T-helper 1 cell treated with Interleukin-12 subunit alpha and Interleukin-12 subunit beta and Interleukin-4 antibody, amounts not matched to agents 30 μg/mL and 1 μg/mL, for 36 hours (primary cell): ENCODE measurements around the gene DDIT4.
"Not testable (repeated sequence)": the region's sequence is repeated elsewhere in the genome, so short reads cannot be mapped to it uniquely, and the experiment has no call there.

Experiments
- H3K27ac Mint-ChIP-seq: one replicate; pipeline ENCODE4 v1.8.0; 2021; ENCODE audit warnings: mild to moderate bottlenecking, mixed read lengths
- H3K27me3 Mint-ChIP-seq: one replicate; pipeline ENCODE4 v1.8.0; 2021; ENCODE audit warnings: low read depth, mixed read lengths
- H3K36me3 Mint-ChIP-seq: one replicate; pipeline ENCODE4 v1.8.0; 2021; ENCODE audit warnings: low read depth, mixed read lengths
- H3K4me1 Mint-ChIP-seq: one replicate; pipeline ENCODE4 v1.8.0; 2021; ENCODE audit warnings: low read depth, mixed read lengths
- H3K4me3 Mint-ChIP-seq: one replicate; pipeline ENCODE4 v1.8.0; 2021; ENCODE audit warnings: mild to moderate bottlenecking, moderate library complexity, mixed read lengths
- H3K9me3 Mint-ChIP-seq: one replicate; pipeline ENCODE4 v1.8.0; 2021; ENCODE audit warnings: mixed read lengths

DDIT4 gene

DNA sequence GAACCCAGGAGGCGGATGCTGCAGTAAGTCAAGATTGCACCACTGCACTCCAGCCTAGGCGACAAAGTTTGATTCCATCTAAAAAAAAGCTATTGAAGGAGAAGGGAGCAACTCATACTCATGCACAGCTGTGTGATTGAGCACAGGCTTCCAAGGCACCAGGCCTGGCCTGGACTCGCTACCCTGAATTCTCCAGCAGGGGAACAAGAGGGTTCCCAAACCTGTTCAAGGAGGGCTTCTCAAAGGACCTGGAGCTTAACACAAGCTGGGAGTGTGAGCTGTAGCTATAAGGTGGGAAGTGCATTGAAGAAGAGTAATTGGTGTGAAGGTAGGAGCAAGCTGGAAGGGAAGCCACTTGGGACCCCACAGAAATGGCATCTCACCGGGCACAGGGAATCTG, 15.1 kb upstream of the DDIT4 start:
- peak overlapping the region; percentile 16 for H3K4me3 Mint-ChIP-seq
- H3K4me1 Mint-ChIP-seq: peaks cover 57% of the 10 kb centered on the region
- H3K9me3 Mint-ChIP-seq: no peaks in the 10 kb centered on the region
- H3K36me3 Mint-ChIP-seq: peaks cover under 1% of the 10 kb centered on the region
- peak overlapping the region; percentile 85 for H3K27ac Mint-ChIP-seq
- H3K27me3 Mint-ChIP-seq: no peaks in the 10 kb centered on the region

DNA sequence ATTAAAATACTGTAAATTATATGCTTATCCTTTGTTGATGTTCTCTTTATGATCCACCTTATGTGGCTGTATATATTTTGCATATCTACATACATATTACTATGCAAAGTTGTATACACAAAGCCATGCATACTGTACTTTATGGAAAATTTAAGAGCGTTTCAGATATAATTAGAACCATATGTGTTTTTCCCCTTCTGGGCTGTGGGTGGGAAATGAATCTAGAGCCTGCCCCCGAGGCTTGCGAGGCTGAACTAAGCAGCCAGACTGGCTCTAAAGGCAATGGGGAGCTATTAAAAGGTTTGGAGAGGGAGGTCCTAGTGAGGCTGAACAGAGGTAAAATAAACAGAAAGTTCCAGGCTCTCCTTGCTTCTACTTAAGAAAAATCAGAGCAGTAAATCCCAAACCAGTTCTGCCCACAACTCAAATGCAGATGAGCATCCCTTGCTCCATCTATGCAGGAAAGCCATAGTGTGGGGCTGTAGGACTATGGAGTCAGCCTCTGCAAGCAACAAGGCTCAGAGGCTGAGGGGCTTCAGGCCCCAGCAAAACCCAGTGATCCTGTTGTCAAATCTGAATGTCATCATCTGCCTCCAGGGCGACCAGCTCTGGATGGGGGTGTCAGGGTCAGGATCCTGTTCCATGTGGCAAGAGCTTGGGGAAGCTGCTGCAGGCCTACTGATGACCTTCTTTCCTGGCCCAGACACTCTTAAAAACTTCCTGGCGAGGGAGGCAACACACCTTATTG, 14.1 kb upstream of the DDIT4 start:
- Mint-ChIP-seq H3K4me3 (peak overlapping the region; percentile 69), H3K27me3 (no peaks in the 10 kb centered on the region), H3K27ac (peak overlapping the region; percentile 97), H3K4me1 (peaks cover 63% of the 10 kb centered on the region), H3K36me3 (peaks cover 2% of the 10 kb centered on the region), H3K9me3 (no peaks in the 10 kb centered on the region)

DNA sequence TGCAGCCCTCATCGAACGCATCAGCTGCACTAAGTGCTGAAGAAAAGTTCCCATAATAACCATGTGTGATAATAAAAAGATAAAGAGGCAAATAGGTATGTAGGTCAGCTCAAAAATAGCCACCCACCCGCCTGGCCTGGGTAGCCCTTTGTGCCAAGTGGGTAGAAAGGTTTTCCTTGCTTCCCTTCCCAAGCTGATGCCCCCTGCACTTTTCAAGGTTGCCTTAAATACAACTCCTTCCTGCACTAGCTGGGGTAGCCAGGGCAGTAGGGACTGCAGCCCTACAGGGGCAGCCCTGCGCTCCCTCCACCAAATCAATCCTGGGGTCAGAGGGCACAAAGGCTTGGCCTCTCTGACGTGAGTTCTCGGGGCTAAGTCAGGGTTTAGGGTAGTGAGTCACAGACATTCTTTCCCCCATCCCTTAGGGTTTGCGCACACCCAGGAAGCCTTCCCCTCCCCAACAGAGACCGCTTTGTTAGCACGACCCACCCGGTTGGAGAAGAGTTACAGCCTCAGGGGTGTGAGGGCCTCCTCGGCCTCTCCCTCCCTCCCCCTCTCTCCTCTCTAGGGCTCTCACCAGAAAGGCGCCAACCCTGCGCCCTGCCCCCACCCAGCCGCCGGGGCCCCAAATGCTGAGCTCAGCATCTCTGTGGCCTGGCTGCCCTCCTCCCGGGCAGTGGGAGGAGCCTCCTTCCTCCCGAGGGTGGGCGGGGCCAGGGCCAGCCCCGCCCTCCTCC, 13.3 kb upstream of the DDIT4 start:
- H3K27me3 Mint-ChIP-seq: no peaks in the 10 kb centered on the region
- H3K36me3 Mint-ChIP-seq: peaks cover 2% of the 10 kb centered on the region
- peak overlapping the region; percentile 83 for H3K4me3 Mint-ChIP-seq
- H3K4me1 Mint-ChIP-seq: peaks cover 59% of the 10 kb centered on the region
- H3K9me3 Mint-ChIP-seq: no peaks in the 10 kb centered on the region
- H3K27ac Mint-ChIP-seq: peak overlapping the region; percentile 97

DNA sequence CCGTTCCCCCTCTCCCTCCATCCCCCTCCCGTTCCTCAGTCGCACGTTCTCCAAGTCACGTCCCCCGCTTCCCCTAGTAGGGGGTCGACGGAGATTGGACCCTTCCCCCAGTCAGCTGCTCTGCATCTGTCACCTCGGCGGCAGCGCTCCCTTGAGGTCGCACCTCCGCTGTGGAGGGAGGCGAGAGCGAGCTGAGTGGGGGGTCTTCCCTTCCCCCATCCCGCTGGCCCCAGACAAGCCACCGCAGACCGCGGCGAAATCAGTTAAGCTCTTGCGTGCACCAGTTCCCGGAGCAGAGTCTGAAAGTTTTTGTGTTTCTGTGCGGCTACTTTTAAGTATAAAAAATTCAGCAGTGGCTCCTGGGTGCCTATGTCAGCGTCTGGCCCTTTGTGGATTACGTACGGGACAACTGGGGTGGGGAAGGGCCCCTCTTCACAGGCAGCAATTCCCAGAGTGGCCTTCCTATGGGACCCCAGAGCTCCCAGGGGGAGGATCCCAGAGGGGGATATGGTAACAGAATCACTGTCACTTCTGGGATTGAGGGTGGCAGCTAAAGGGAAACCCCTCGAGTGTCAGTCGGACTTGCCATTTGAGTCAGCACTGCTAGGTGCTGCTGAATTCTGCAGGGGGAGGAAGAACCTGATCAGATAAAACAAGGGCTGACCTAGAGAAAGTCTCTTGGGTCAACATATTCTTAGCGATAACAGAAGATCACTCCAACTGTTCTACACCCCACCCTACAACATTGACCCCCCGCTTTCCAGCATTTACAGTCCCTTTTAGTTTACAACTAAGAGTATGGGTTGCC, 12.5 kb upstream of the DDIT4 start:
- Mint-ChIP-seq H3K27ac (peak overlapping the region; percentile 97), H3K9me3 (no peaks in the 10 kb centered on the region), H3K27me3 (no peaks in the 10 kb centered on the region), H3K4me3 (peak overlapping the region; percentile 83), H3K36me3 (peaks cover 2% of the 10 kb centered on the region), H3K4me1 (peaks cover 56% of the 10 kb centered on the region)

DNA sequence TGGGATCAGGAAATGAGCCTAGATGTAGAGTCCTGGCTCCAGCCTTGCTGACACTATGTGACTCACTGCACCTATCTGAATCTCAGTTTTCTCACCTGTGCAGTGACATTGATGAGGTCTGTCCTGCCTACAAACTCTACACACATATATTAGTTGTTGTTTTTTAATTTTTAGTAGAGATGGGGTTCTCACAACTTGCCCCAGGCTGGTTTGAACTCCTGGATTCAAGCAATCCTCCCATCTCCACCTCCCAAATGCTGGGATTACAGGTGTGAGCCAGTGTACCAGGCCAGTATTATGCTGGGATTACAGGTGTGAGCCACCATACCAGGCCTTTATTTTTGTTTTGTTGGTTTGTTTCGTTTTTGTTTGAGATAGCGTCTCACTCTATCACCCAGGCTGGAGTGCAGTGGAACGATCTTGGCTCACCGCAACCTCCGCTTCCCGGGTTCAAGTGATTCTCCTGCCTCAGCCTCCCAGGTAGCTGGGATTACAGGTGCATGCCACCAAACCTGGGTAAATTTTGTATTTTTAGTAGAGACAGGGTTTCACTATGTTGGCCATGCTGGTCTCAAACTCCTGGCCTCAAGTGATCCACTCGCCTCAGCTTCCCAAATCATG, 11.8 kb upstream of the DDIT4 start:
- Mint-ChIP-seq H3K9me3 (no peaks in the 10 kb centered on the region), H3K27ac (peak overlapping the region; percentile 97), H3K4me3 (peak overlapping the region; percentile 83), H3K27me3 (no peaks in the 10 kb centered on the region), H3K4me1 (peaks cover 53% of the 10 kb centered on the region), H3K36me3 (peaks cover 2% of the 10 kb centered on the region)

DNA sequence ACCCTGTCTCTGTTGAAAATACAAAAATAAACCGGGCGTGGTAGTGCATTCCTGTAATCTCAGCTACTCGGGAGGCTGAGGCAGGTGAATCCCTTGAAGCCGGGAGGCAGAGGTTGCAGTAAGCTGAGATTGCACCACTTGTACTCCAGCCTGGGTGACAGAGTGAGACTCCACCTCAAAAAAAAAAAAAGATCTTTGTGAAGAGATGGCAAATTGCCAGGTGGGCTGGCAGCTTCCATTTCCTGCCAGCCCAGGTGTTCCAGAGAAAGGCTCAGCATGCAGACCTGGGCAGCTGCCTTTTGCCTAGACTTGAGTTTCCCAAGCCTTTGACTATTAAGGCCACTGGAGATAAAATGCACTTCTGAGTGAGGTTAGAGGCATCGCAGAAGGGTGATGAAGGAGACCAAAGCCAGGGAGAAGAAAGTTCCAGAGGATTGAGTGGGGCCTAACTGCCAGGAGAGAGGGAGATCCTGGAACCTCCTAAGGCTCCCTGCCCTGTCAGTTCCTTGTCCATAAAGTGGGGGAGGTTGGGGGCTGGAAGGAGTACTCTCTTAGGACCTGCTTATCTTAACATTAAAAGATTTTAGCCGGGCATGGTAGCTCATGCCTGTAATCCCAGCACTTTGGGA, 10.0 kb upstream of the DDIT4 start:
- peaks cover 2% of the 10 kb centered on the region for H3K36me3 Mint-ChIP-seq
- no peaks in the 10 kb centered on the region for H3K9me3 Mint-ChIP-seq
- H3K27ac Mint-ChIP-seq: peak overlapping the region; percentile 69
- H3K4me1 Mint-ChIP-seq: peaks cover 46% of the 10 kb centered on the region
- H3K4me3 Mint-ChIP-seq: peak overlapping the region; percentile 25
- no peaks in the 10 kb centered on the region for H3K27me3 Mint-ChIP-seq

DNA sequence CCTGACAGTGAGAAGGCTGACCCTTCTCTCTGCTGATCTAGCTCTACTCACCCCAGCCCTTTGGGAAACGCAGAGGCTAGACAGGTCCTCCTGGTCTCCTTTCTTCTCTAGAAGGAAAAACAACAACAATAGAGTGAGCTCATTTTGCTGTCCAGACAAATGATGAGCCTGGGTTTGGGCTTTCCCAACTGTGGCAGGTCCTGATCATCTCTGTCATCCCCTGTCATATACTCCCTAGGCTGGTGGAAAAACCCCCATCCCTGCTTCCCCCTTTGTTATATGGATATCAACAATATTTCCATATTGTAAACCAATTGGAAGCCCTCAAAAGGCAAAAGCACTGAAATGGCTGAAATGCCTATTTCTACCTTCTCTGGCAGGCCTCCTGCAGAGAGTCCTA, 9.2 kb upstream of the DDIT4 start:
- Mint-ChIP-seq H3K4me1 (peaks cover 43% of the 10 kb centered on the region), H3K27me3 (no peaks in the 10 kb centered on the region), H3K27ac (no peak overlapping the region), H3K4me3 (no peak overlapping the region), H3K9me3 (no peaks in the 10 kb centered on the region), H3K36me3 (peaks cover 2% of the 10 kb centered on the region)

DNA sequence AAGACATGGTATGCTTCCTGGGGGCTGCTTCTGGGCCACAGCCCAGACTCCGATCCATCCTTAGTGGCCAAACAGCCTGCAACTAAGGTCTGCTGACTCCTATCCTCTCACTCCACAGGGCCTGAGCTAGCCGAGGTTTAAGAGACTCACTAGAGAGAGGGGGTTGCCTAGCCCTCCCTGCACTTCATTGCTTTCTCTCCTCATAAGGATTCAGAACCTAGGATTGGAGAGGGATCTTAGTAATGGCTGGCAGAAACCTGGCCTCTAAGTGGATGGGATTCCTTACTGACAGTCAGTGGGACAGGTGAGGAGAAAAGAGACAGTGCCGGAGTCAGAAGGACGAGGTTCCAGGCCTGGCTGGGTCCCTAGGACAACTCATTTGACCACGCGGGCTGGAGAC, 8.2 kb upstream of the DDIT4 start:
- Mint-ChIP-seq H3K9me3 (no peaks in the 10 kb centered on the region), H3K27me3 (no peaks in the 10 kb centered on the region), H3K4me1 (peaks cover 37% of the 10 kb centered on the region), H3K36me3 (peaks cover 2% of the 10 kb centered on the region), H3K4me3 (no peak overlapping the region), H3K27ac (no peak overlapping the region)

DNA sequence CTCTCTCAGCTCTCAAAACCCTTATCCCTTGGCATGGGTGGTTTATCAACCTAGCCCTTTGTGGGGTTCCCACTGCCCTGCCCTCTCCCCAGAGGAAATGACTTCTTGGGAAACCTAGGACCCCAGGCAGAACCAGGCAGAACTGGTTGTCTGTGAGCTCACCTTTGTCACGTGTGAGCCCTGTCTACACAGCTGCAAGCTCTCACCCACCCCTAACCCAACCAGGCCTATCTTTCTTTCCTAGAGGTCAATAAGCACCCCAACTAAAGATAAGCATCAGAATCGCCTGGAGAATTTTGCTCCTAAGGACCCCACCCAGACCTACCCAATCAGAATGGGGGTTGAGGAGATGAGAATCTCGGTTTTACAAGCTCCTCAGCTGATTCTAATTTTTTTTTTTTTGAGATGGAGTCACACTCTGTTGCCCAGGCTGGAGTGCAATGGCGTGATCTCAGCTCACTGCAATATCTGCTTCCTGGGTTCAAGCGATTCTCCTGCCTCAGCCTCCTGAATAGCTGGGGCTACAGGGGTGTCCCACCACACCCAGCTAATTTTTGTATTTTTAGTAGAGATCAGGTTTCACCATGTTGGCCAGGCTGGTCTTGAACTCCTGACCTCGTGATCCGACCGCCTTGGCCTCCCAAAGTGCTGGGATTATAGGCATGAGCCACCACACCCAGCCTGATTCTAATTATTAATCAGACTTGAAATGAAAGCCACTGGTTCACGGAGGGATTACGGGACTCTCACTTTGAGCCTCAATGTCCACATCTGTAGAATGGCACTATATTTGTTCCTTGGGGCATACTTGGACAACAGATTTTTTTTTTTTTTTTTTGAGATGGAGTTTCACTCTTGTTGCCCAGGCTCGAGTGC, 7.5 kb upstream of the DDIT4 start:
- Mint-ChIP-seq H3K4me1 (peaks cover 36% of the 10 kb centered on the region), H3K27me3 (no peaks in the 10 kb centered on the region), H3K36me3 (peaks cover 2% of the 10 kb centered on the region), H3K27ac (no peak overlapping the region), H3K4me3 (no peak overlapping the region), H3K9me3 (no peaks in the 10 kb centered on the region)

DNA sequence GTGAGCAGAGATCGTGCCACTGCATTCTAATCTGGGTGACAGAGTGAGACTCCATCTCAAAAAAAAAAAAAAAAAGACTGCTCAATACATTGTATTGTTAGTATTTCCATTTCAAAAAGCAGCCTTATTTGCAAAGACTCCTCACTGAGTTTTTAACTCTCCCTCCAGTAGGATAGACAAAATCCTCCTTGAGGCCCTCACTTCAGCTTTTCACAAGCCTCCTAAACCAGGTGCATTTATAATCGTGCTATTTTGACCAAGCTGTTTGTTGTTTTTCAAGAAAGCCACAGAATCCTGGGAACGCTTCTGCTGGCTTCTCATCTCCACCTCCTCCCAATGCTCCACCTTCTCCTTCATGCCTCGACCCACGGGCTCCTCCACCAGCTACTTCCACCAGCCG, 6.3 kb upstream of the DDIT4 start:
- Mint-ChIP-seq H3K27me3 (no peaks in the 10 kb centered on the region), H3K4me1 (peaks cover 34% of the 10 kb centered on the region), H3K9me3 (no peaks in the 10 kb centered on the region), H3K4me3 (no peak overlapping the region), H3K36me3 (peaks cover 2% of the 10 kb centered on the region), H3K27ac (no peak overlapping the region)

DNA sequence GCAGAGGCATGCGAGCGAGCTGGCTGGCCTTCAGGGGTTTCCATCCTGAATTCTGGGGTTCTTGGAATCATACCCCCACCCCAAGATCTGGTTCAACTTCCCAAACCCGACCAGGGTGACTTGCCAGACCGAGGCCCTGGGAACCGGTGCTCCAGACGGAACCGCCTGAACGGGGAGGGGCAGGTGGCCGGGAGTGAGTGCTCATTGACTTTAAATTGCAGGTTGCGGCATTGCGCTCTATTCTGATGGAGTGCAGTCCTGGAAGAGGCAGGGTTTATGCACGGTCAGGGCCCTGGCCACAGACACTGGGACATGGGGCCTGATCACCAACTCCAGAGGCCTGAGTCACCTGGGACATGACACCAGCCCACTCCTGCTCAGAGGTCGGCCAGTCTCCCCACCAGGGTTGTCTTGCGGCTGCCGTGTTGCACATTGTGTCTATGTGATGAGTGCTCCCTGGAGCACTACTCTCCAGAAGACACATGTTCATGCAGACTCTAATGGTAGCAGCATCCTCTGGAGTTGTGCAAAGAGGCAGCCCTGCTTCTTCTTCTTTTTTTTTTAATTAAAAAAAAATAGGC, 5.8 kb upstream of the DDIT4 start:
- Mint-ChIP-seq H3K36me3 (peaks cover 2% of the 10 kb centered on the region), H3K4me1 (peaks cover 38% of the 10 kb centered on the region), H3K9me3 (no peaks in the 10 kb centered on the region), H3K27ac (no peak overlapping the region), H3K27me3 (no peaks in the 10 kb centered on the region), H3K4me3 (no peak overlapping the region)

DNA sequence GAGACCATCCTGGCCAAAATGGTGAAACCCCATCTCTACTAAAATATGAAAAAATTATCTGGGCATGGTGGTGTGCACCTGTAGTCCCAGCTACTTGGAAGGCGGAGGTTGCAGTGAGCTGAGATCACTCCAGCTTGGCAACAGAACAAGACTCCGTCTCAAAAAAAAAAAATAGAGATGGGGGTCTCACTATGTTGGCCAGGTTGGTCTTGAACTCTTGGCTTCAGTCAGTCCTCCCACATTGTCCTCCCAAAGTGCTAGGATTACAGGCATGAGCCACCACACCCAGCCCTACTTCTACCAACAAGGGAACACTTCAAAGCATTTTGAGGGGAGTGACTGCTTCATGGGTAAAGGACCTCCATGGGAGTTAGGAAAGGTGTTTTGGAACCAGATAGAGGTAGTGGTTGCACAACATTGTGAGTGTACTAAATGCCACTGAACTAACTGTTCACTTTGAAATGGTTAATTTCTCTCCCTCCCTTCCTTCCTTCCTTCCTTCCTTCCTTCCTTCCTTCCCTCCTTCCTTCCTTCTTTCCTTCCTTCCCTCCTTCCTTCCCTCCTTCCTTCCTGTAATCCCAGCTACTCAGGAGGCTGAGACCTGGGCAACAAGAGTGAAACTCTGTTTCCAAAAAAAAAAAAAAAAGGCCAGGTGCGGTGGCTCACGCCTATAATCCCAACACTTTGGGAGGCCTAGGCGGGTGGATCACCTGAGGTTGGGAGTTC, 5.1 kb upstream of the DDIT4 start:
- peaks cover 36% of the 10 kb centered on the region for H3K4me1 Mint-ChIP-seq
- not testable (repeated sequence) for H3K36me3 Mint-ChIP-seq, H3K27ac Mint-ChIP-seq, H3K4me3 Mint-ChIP-seq, H3K9me3 Mint-ChIP-seq, H3K27me3 Mint-ChIP-seq
